LNCAP (cell line): ENCODE data around the gene GAGE12E.
"Not testable (repeated sequence)": the region's sequence is repeated elsewhere in the genome, so short reads cannot be mapped to it uniquely, and the experiment has no call there.

Experiments used
- CTCF ChIP-seq: fragments of 450-650 bp; IDR thresholded peaks from 2 replicates; pipeline ENCODE4 v1.5.1; 2017; ENCODE audit warnings: mild to moderate bottlenecking

Gene GAGE12E

GRCh38 chrX:49550989-49551388, at the start of gene GAGE12E:
GAGE12E (plus strand) TSS chrX:49551289; CDS start chrX:49552444, 1,155 bp downstream.
- not testable (repeated sequence) for TF ChIP-seq CTCF

- TF ChIP-seq CTCF = not testable (repeated sequence)
Observed at GRCh38 chrX:49531877-49532276, 19.2 kb upstream of the GAGE12E start, which contains the start of gene GAGE12C. GAGE12C (plus strand) TSS chrX:49532177; CDS start chrX:49533332, 1,155 bp downstream.

- not testable (repeated sequence) for TF ChIP-seq CTCF
Observed at GRCh38 chrX:49541433-49541832, 9.7 kb upstream of the GAGE12E start, which contains the start of gene GAGE12D. GAGE12D (plus strand) TSS chrX:49541733; CDS start chrX:49542888, 1,155 bp downstream.

GRCh38 chrX:49560542-49560941, 9.5 kb downstream of the GAGE12E start, which contains the start of gene GAGE12F:
GAGE12F (plus strand) TSS chrX:49560842; CDS start chrX:49561997, 1,155 bp downstream.
- TF ChIP-seq CTCF = not testable (repeated sequence)

- TF ChIP-seq CTCF = not testable (repeated sequence)
Observed at GRCh38 chrX:49570100-49570499, 19.0 kb downstream of the GAGE12E start, which contains the start of gene GAGE12G. GAGE12G (plus strand) TSS chrX:49570400; CDS start chrX:49571555, 1,155 bp downstream.

GRCh38 chrX:49579649-49580048, 28.6 kb downstream of the GAGE12E start, which contains the start of gene GAGE12H:
GAGE12H (plus strand) TSS chrX:49579949; CDS start chrX:49581104, 1,155 bp downstream.
- TF ChIP-seq CTCF = not testable (repeated sequence)

- TF ChIP-seq CTCF = not testable (repeated sequence)
Observed at GRCh38 chrX:49589196-49589595, 38.1 kb downstream of the GAGE12E start, which contains the start of gene GAGE2A. GAGE2A (plus strand) TSS chrX:49589496; CDS start chrX:49590651, 1,155 bp downstream.
